ENCODE data around the gene PROM1. TPM values are rescaled to one million over a fixed set of nuclear protein-coding genes. Genes with fewer than 3 reads are reported as not detected.

Gene PROM1
- polyA plus RNA-seq, 3 donors, result not detected

GRCh38 chr4:16051980-16052379 is 31.8 kb downstream of the PROM1 start:
- no peak for DNase-seq
- H3K9ac ChIP-seq (ENCODE audit: insufficient read depth, low read length, poor library complexity, severe bottlenecking), result no peak overlapping the region
- H3K9me3 ChIP-seq (replicated peaks in 1 of 2; ENCODE audit: control insufficient read depth in 1 of 2, insufficient read depth in 1 of 2, low read length in 2 of 2), result no peaks in the 10 kb centered on the region
- H3K27me3 ChIP-seq (ENCODE audit: control insufficient read depth in 2 of 2, insufficient read depth in 2 of 2, low read length in 2 of 2), result no peaks in the 10 kb centered on the region
- no peak overlapping the region for H3K27ac Mint-ChIP-seq
- no peak overlapping the region for H3K4me3 Mint-ChIP-seq
- H3K9me3 Mint-ChIP-seq, result peaks cover 0 to 1% (median 0%) of the 10 kb centered on the region in 7 donors
- WGBS (ENCODE audit: insufficient coverage), result 94% methylated on average over 2 of the region's 5 CpGs
- no peak overlapping the region for H3K4me2 ChIP-seq (replicated peaks; ENCODE audit: extremely low read depth, low read length, poor library complexity, severe bottlenecking)
- intact Hi-C loops (cut with micrococcal nuclease), result no loop called here
- no peaks in the 10 kb centered on the region for H3K36me3 ChIP-seq (replicated peaks in 1 of 2; ENCODE audit: control insufficient read depth in 1 of 2, insufficient read depth in 2 of 2, low read length in 2 of 2)
- no peaks in the 10 kb centered on the region for H3K79me2 ChIP-seq (ENCODE audit: insufficient read depth, low read length)
- no peaks in the 10 kb centered on the region for H3K36me3 Mint-ChIP-seq
- H3K4me1 ChIP-seq (ENCODE audit: control insufficient read depth in 1 of 2, insufficient read depth in 2 of 2, low read length in 2 of 2), result peaks cover 17 to 20% of the 10 kb centered on the region in 2 donors
- TF ChIP-seq CTCF (IDR thresholded peaks at IDR 0.05), result no peak
- H2AFZ ChIP-seq (ENCODE audit: insufficient read depth, low read depth, low read length, poor library complexity, severe bottlenecking), result no peak overlapping the region
- no peak overlapping the region for H3K4me3 ChIP-seq (replicated peaks in 1 of 3; ENCODE audit: low read depth in 2 of 3, low read length in 3 of 3)
- no peak overlapping the region for H3K27ac ChIP-seq (ENCODE audit: low read depth in 1 of 2, low read length in 2 of 2)
- H3K4me1 Mint-ChIP-seq, result peaks cover 22% of the 10 kb centered on the region
- peaks cover 0 to 4% (median 0%) of the 10 kb centered on the region in 3 donors for H3K27me3 Mint-ChIP-seq (ENCODE audit: low read depth in 3 of 3)
- H4K20me1 ChIP-seq (ENCODE audit: insufficient read depth, low read length), result no peaks in the 10 kb centered on the region

GRCh38 chr4:16051132-16051531 is 32.7 kb downstream of the PROM1 start:
- Mint-ChIP-seq H3K4me1 (peaks cover 14% of the 10 kb centered on the region), H3K27me3 (ENCODE audit: low read depth in 3 of 3) (no peaks in the 10 kb centered on the region), H3K27ac (no peak overlapping the region), H3K9me3 (peaks cover 0 to 1% (median 0%) of the 10 kb centered on the region in 7 donors), H3K4me3 (no peak overlapping the region), H3K36me3 (no peaks in the 10 kb centered on the region)
- DNase-seq, result no peak
- no peak overlapping the region for H2AFZ ChIP-seq (ENCODE audit: insufficient read depth, low read depth, low read length, poor library complexity, severe bottlenecking)
- H3K4me2 ChIP-seq (replicated peaks; ENCODE audit: extremely low read depth, low read length, poor library complexity, severe bottlenecking), result no peak overlapping the region
- intact Hi-C loops (cut with micrococcal nuclease), result no loop called here
- no peak for TF ChIP-seq CTCF (IDR thresholded peaks at IDR 0.05)
- no CpG with 5 or more reads among the region's 2 CpGs for WGBS (ENCODE audit: insufficient coverage)
- no peaks in the 10 kb centered on the region for H3K27me3 ChIP-seq (ENCODE audit: control insufficient read depth in 2 of 2, insufficient read depth in 2 of 2, low read length in 2 of 2)
- H3K4me1 ChIP-seq (ENCODE audit: control insufficient read depth in 1 of 2, insufficient read depth in 2 of 2, low read length in 2 of 2), result peaks cover 9 to 12% of the 10 kb centered on the region in 2 donors
- no peaks in the 10 kb centered on the region for H3K79me2 ChIP-seq (ENCODE audit: insufficient read depth, low read length)
- H3K27ac ChIP-seq (ENCODE audit: low read depth in 1 of 2, low read length in 2 of 2), result no peak overlapping the region
- H4K20me1 ChIP-seq (ENCODE audit: insufficient read depth, low read length), result no peaks in the 10 kb centered on the region
- H3K9ac ChIP-seq (ENCODE audit: insufficient read depth, low read length, poor library complexity, severe bottlenecking), result no peak overlapping the region
- H3K9me3 ChIP-seq (replicated peaks in 1 of 2; ENCODE audit: control insufficient read depth in 1 of 2, insufficient read depth in 1 of 2, low read length in 2 of 2), result no peaks in the 10 kb centered on the region
- no peaks in the 10 kb centered on the region for H3K36me3 ChIP-seq (replicated peaks in 1 of 2; ENCODE audit: control insufficient read depth in 1 of 2, insufficient read depth in 2 of 2, low read length in 2 of 2)
- no peak overlapping the region for H3K4me3 ChIP-seq (replicated peaks in 1 of 3; ENCODE audit: low read depth in 2 of 3, low read length in 3 of 3)

Measured in CD14-positive monocyte (primary cell).